Measurements from ENCODE around the gene TJP3. TPM values are rescaled to one million over a fixed set of nuclear protein-coding genes. Genes with fewer than 3 reads are reported as not detected.
A peak's percentile ranks its signal among the peaks of the same experiment; 100 is the strongest.

Gene TJP3
- total RNA-seq, 1 donor from 2014 or later: 14.7 TPM

- no peaks in the 10 kb centered on the region for H3K9me3 ChIP-seq (ENCODE audit: low read depth)
- Mint-ChIP-seq H3K4me3 (peak overlapping the region; percentile 96), H3K4me1 (peaks cover 14% of the 10 kb centered on the region), H3K27me3 (ENCODE audit: insufficient read depth, low read depth) (no peaks in the 10 kb centered on the region), H3K9me3 (no peaks in the 10 kb centered on the region), H3K36me3 (peaks cover 2% of the 10 kb centered on the region), H3K27ac (peak overlapping the region; percentile 85)
- no peak for DNase-seq (ENCODE audit: low spot score)
- peak overlapping the region; percentile 85 for H3K4me2 ChIP-seq
- no peaks in the 10 kb centered on the region for H4K20me1 ChIP-seq (ENCODE audit: low read depth)
- peak overlapping the region; percentile 90 for H3K4me3 ChIP-seq
- no peak overlapping the region for H3K27ac ChIP-seq
- H3F3A ChIP-seq (ENCODE audit: low read depth): peaks cover 8% of the 10 kb centered on the region
- no peaks in the 10 kb centered on the region for H3K36me3 ChIP-seq
- no peaks in the 10 kb centered on the region for H3K27me3 ChIP-seq
- H2AFZ ChIP-seq (replicated peaks): peak overlapping the region; percentile 64
- no peak for TF ChIP-seq EZH2phosphoT487 (IDR thresholded peaks at IDR 0.05)
- no peak for TF ChIP-seq CTCF (IDR thresholded peaks at IDR 0.05)
- TF ChIP-seq EZH2 (IDR thresholded peaks at IDR 0.05): no peak
- H3K9ac ChIP-seq: peak overlapping the region; percentile 83
- peaks cover 26% of the 10 kb centered on the region for H3K79me2 ChIP-seq (ENCODE audit: low read depth)
- H3K4me1 ChIP-seq: peaks cover 3% of the 10 kb centered on the region
Observed at GRCh38 chr19:3760871-3761361, 52.7 kb downstream of the TJP3 start.

GRCh38 chr19:3761382-3762129, 53.4 kb downstream of the TJP3 start, which contains the start of gene APBA3:
APBA3 (minus strand) TSS chr19:3761692; CDS start chr19:3760264, 1,428 bp downstream.
- H4K20me1 ChIP-seq (ENCODE audit: low read depth): no peaks in the 10 kb centered on the region
- H3K27me3 Mint-ChIP-seq (ENCODE audit: insufficient read depth, low read depth): no peaks in the 10 kb centered on the region
- H3K9me3 Mint-ChIP-seq: no peaks in the 10 kb centered on the region
- peaks cover 8% of the 10 kb centered on the region for H3F3A ChIP-seq (ENCODE audit: low read depth)
- peak; percentile 77 for TF ChIP-seq CTCF (IDR thresholded peaks at IDR 0.05)
- no peak for TF ChIP-seq EZH2phosphoT487 (IDR thresholded peaks at IDR 0.05)
- peaks cover 26% of the 10 kb centered on the region for H3K79me2 ChIP-seq (ENCODE audit: low read depth)
- no peaks in the 10 kb centered on the region for H3K27me3 ChIP-seq
- H3K27ac ChIP-seq: peak within 1 kb of the TSS; percentile 72
- peak within 1 kb of the TSS; percentile 90 for H3K4me3 ChIP-seq
- peak within 1 kb of the TSS; percentile 83 for H3K9ac ChIP-seq
- peaks cover 14% of the 10 kb centered on the region for H3K4me1 Mint-ChIP-seq
- peaks cover 2% of the 10 kb centered on the region for H3K36me3 Mint-ChIP-seq
- no peaks in the 10 kb centered on the region for H3K9me3 ChIP-seq (ENCODE audit: low read depth)
- H3K4me2 ChIP-seq: peak within 1 kb of the TSS; percentile 85
- H3K27ac Mint-ChIP-seq: peak within 1 kb of the TSS; percentile 95
- DNase-seq (ENCODE audit: low spot score): peak; percentile 96
- H2AFZ ChIP-seq (replicated peaks): peak within 1 kb of the TSS; percentile 97
- H3K4me3 Mint-ChIP-seq: peak within 1 kb of the TSS; percentile 96
- H3K36me3 ChIP-seq: no peaks in the 10 kb centered on the region
- peaks cover 3% of the 10 kb centered on the region for H3K4me1 ChIP-seq

- no peak overlapping the region for H2AFZ ChIP-seq (replicated peaks)
- H3K4me3 Mint-ChIP-seq: peak overlapping the region; percentile 96
- H3K27ac Mint-ChIP-seq: peak overlapping the region; percentile 95
- H3K79me2 ChIP-seq (ENCODE audit: low read depth): peaks cover 26% of the 10 kb centered on the region
- H4K20me1 ChIP-seq (ENCODE audit: low read depth): no peaks in the 10 kb centered on the region
- H3K4me2 ChIP-seq: peak overlapping the region; percentile 63
- DNase-seq (ENCODE audit: low spot score): no peak
- H3F3A ChIP-seq (ENCODE audit: low read depth): peaks cover 8% of the 10 kb centered on the region
- H3K4me1 ChIP-seq: peaks cover 3% of the 10 kb centered on the region
- H3K36me3 ChIP-seq: no peaks in the 10 kb centered on the region
- no peak overlapping the region for H3K9ac ChIP-seq
- no peaks in the 10 kb centered on the region for H3K27me3 Mint-ChIP-seq (ENCODE audit: insufficient read depth, low read depth)
- H3K4me1 Mint-ChIP-seq: peaks cover 14% of the 10 kb centered on the region
- H3K4me3 ChIP-seq: peak overlapping the region; percentile 89
- TF ChIP-seq CTCF (IDR thresholded peaks at IDR 0.05): no peak
- TF ChIP-seq EZH2phosphoT487 (IDR thresholded peaks at IDR 0.05): no peak
- TF ChIP-seq EZH2 (IDR thresholded peaks at IDR 0.05): no peak
- H3K9me3 Mint-ChIP-seq: no peaks in the 10 kb centered on the region
- no peaks in the 10 kb centered on the region for H3K36me3 Mint-ChIP-seq
- H3K27me3 ChIP-seq: no peaks in the 10 kb centered on the region
- no peak overlapping the region for H3K27ac ChIP-seq
- no peaks in the 10 kb centered on the region for H3K9me3 ChIP-seq (ENCODE audit: low read depth)
Observed at GRCh38 chr19:3762130-3762473, 53.9 kb downstream of the TJP3 start.

All from neural progenitor cell (in vitro differentiated cells).